ENCODE measurements around the gene ELMOD2.

ELMOD2 gene

DNA sequence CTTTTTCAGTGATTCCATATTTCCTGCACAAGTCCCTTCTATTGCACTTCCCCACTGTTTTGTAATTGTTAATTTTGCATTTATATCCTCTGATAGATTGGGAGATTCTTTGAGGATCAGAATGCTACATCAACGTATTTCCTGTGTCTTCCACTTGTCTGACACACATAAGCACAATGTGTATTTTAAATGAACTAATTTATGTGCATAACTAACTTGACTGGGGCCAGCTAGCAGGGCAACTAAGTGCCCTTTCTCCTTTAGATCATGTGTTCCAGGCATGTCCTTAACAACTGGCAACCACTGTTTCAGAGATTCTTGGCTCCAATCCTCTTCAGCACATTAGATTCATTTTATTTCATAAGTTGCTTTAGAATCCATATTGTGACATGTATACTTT is 60.5 kb downstream of the ELMOD2 start:
- DNase-seq: no peak

DNA sequence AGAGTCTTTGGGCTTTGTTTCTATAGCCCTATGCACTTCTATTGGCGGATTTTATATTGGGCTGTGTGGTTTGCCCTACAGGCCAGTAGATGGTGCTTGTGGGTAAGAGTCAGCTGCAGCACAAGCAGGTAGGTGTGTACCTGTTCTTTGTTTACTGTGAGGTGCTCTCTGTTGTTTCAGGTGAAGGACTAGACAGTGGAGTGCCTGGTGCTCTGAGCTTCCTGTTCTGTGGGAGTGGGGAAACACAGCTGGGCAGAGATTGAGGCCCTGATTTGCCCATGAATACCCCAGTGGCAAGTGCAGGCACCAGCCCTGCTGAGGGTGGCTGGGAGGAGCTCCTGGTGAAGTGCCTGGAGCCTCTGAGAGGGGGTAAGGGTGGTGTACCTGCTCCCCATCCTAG is 71.1 kb downstream of the ELMOD2 start:
- no peak for DNase-seq

DNA sequence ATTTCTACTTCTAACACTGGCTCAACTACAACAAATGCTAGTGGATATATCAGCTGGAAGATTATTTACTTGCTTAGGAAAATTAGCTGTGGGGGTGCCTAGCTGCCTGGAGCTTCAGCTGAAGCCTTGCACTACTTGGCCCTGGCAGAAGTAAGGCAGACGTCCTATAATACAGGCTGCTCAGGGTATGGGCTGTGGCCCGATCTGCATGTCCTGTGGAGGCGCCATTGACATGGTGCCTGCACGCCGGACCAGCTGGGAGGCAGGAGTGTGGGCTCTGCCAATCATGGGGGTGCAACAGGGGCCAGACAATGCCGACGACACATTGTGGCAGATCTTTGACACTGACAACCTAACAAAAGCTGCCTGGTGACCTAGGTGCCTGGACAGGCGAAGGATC is 76.4 kb downstream of the ELMOD2 start:
- no peak for DNase-seq

DNA sequence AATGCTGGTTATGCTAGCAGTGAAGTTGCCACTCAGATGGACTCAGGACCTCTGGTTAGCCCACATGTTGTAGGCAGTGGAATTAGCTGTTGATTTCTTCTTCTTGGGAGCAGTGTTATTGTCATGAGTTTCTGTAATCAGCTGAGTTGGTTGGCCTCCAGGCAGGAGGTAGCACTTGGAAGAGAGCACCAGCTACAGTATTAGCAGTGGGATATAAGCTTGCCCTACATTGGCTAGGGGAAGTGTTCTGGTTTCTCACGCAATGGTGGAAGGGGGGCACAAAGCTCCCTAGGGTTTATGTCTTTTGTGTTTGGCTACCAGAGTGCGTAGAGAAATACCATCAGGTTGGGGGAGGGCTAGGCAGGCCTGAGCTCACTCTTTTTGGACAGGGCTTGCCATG is 78.7 kb downstream of the ELMOD2 start:
- no peak for DNase-seq

DNA sequence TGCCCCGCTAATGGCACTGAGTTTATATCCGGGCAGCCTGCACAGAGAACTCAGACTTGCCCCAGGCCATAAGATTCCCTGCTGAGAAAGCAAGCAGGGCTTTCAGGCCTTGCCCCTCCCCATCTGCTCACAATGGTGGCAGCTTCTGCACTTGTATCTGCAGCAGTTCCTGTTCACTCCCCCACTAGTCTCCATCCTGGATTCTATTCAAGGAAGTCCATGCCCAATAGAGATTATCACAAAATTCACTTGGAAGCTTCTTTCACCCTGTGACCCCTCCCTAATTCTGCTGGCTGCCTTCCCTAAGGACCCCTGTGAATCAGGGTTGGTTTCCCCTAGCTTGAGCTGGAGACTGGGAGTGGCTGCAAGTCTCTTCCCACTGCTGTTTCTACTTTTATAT is 79.3 kb downstream of the ELMOD2 start:
- no peak for DNase-seq
